LHCN-M2 (cell line): ENCODE results near the gene SUSD5. TPM values are rescaled to one million over a fixed set of nuclear protein-coding genes. Genes with fewer than 3 reads are reported as not detected.
"Not testable (repeated sequence)": the region's sequence is repeated elsewhere in the genome, so short reads cannot be mapped to it uniquely, and the experiment has no call there.

ENCODE experiments used
- DNase-seq: peaks from one replicate; pipeline ENCODE4 v3.0.0-alpha.2; 2012; ENCODE audit warnings: low read depth
- total RNA-seq: library from RNA; depleted of rRNA; stranded (reverse); fragments of >200 nt; gene quantifications from 2 replicates; pipeline ENCODE4 v1.2.3, GENCODE V29; 2014

SUSD5 gene
- total RNA-seq, 1 experiment from 2014 or later = 22.8 TPM

- peak; percentile 35 for DNase-seq
These were observed 65.9 kb downstream of the SUSD5 start for GRCh38 chr3:33152363-33153360.

- no peak for DNase-seq
These were observed 69.3 kb downstream of the SUSD5 start for GRCh38 chr3:33149342-33149741.

GRCh38 chr3:33146791-33147445 lies 71.7 kb downstream of the SUSD5 start:
- DNase-seq = peak; percentile 96

- DNase-seq = no peak
These were observed 72.6 kb downstream of the SUSD5 start for GRCh38 chr3:33145901-33146580.

DNA sequence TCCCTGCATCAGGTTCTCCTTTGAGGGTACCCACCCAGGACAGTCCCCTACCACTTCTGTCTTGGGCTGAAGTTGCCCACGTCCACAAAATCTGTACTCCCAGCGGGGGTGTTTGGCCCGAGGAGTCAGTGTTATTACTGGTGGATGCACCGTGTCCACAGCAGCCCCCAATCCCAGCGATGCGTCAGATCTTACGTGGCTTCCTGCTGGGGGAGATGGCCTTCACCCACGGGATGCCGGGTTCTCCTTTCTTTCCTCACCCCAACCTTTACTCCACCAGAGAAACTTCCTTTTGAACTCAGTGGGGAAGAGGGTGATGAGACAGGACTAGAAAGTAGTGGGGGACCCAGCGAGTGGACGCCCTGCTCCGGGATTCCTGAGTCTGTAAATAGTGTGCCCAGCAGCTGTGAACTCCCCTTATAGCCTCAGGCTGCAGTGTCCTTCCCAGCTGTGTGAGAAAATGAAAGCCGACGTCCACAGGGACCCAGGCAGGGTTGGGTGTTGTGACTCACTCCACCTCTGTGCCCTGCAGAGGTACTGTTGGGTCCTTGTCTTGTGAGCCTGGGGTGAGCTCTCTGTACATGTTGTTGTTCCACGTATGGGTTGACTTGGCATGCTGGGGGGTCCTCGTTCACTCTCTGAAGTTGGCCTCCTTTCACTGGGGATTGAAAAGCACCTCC lies 73.2 kb downstream of the SUSD5 start:
- no peak for DNase-seq

DNA sequence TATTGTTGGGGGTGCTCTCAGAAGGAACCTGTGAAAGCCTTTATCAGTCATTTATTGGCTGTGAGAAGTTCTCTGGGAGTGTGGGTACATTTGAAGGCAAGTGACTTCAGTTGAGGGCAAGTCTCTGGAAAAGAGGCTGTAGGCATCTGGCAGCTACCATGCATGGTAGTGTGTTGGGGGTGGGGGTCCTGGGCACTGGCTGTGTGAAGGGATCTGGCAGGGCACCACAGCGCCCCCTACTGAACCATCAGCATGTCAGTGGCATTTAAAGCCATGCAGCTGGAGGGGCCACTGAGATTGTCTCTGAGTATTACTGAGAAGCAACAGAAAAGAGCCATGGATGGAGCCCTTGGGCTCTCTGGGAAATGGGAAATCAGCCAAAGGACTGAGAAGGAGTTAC lies 74.2 kb downstream of the SUSD5 start:
- peak; percentile 12 for DNase-seq

DNA sequence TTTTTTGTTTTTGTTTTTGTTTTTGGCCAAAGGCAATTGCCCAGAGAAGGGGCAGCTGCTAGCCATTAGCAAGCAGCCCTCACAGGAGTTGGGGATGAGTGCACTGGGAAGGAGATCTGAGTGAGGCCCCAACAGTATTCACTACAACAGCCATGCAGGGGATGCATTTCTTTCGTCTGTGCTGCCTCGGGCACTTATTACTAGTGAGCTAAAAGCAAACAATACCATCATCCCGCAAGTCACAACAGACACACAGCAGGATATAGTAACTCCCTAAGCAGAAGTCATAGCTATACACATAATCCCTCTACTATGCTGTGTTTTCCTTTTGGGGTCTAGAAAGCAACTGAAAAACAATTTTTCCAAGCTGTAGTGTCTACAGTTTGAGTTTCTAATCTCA lies 77.6 kb downstream of the SUSD5 start:
- no peak for DNase-seq

- DNase-seq = no peak
These were observed 78.6 kb downstream of the SUSD5 start for GRCh38 chr3:33139996-33140395.

DNA sequence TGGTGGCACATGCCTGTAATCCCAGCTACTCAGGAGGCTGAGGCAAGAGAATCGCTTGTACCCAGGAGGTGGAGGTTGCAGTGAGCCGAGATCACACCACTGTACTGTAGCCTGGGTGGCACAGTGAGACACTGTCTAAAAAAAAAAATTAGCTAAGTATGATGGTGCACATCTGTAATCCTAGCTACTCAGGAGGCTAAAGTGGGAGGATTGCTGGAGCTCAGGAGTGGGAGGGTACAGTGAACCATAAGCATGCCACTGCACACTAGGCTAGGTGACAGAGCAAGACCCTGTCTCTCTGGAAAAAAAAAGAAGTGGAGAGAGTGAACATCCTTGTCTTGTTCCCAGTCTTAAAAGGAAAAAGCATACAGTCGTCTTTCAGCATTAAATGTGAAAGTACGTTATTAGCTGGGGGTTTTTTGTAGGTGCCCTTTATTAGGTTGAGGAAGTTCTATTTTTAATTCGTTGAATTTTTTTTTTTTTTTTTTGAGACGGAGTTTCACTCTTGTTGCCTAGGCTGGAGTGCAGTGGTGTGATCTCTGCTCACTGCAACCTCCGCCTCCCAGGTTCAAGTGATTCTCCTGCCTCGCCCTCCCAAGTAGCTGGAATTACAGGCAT lies 79.5 kb downstream of the SUSD5 start:
- DNase-seq = not testable (repeated sequence)

GRCh38 chr3:33137691-33138090 lies 80.9 kb downstream of the SUSD5 start:
- no peak for DNase-seq

GRCh38 chr3:33134026-33134625 lies 84.5 kb downstream of the SUSD5 start:
- peak; percentile 43 for DNase-seq

DNA sequence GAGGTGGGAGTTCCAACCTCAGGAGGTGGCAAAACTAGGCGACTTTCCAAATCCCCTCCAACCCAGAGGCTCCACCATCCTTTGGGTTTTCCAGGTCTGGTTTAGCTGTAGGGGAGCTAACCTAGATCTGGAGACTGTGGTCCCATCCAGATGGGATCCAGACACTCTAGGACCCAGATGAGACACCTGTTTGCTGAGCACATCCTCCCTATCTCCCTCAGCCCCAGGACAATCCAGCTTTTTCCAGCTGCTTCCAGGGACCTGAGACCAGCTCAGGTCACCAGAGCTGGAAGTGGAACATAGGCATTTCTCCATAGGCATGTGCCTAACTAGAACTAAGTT lies 86.6 kb downstream of the SUSD5 start:
- no peak for DNase-seq

- peak; percentile 61 for DNase-seq
These were observed 87.1 kb downstream of the SUSD5 start for GRCh38 chr3:33131331-33132018.

DNA sequence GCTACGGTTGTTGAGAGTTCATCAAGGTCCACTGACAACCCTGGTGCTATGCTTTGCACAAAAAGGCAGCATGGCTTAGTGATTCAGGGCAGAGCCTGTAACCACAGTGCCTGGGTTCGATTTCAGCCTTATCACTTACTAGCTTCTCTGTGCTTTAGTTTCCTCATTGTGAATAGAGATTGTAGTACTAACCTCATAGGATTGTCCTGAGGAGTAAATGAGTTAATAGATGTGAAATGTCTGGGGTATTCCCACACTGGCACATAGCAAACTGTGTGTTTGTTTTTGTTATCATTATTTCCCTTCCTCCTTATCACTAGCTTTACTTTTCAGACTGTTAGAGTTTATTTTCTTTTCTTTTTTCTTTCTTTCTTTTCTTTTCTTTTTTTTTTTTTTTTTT lies 88.5 kb downstream of the SUSD5 start:
- DNase-seq = no peak

DNA sequence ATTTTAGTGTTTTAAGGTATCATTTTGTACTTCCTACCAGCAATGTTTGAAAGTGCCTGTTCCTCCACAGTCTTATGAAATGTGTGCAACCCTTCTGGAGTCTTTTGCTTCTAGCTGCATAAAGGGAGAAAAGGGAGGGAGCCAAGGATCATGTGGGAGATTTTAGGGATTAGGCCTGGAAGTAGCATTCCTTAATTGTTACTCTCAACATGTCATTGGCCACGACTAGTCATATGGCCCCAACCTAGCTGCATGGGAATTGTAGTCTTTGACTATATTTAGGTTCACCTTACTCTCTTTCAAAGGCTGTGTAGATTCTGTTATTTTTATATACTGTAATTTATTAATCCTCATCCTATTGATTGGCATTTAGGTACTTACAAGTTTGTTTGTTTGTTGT lies 89.9 kb downstream of the SUSD5 start:
- DNase-seq = peak; percentile 41

DNA sequence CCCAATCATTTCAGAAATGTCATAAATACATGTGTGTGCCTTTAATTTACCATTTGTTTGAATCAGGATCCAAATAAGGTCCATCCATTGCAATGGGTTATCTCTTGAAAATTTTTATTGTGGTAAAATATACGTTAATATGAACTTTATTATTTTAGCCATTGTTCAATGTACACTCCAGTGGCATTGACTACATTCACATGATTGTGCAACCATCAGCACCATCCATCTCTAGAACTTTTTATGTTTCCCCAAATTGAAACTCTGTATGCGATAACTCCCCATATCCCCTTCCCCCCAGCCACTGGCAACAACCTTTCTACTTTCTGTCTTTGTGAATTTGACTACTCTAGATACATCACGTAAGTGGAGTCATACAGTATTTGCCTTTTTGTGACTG lies 92.8 kb downstream of the SUSD5 start:
- no peak for DNase-seq

GRCh38 chr3:33124638-33125037 lies 94.0 kb downstream of the SUSD5 start:
- DNase-seq = no peak

GRCh38 chr3:33122991-33123390 lies 95.6 kb downstream of the SUSD5 start:
- no peak for DNase-seq

GRCh38 chr3:33119891-33120290 lies 98.7 kb downstream of the SUSD5 start:
- no peak for DNase-seq

DNA sequence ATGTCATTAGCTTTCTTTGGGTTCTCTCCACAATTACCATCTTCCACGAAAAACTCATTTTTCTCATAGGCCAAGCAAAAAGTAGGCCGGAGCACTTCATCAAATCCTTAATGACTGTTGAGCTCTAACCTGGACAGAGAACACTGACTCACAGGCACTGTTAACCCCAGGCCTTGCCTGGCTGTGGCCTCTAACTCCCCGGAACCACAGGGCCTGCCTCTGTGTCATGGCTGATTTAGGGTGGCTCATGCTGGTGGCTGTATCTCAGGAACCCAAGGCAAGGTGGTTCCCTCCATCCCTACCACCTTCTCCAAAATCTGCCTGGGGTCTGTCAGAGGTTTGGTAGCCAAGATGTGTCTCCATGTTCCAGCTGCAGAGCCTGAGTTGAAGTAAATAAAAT lies 101.1 kb downstream of the SUSD5 start:
- DNase-seq = no peak
